ENCODE results near the gene VPS4A. TPM values are rescaled to one million over a fixed set of nuclear protein-coding genes. Genes with fewer than 3 reads are reported as not detected.

Gene VPS4A
- total and polyA plus RNA-seq, 2 of the 8 experiments (the other 6 are each of a cell fraction or from before 2014, with no cell fraction given), result 14.1 to 24.1 TPM

- no peak for TF ChIP-seq ATF3 (IDR thresholded peaks at IDR 0.05; ENCODE audit: insufficient read depth, low read depth, low read length)
- TF ChIP-seq FOSL1 (IDR thresholded peaks at IDR 0.05; ENCODE audit: insufficient read depth, low read depth, low read length), result no peak
- no peak; a peak in 1 of 3 replicates for TF ChIP-seq EP300 (IDR thresholded peaks at IDR 0.05; ENCODE audit: borderline replicate concordance in 1 of 2, low read depth in 2 of 2, low read length in 2 of 2)
- TF ChIP-seq RXRA (IDR thresholded peaks at IDR 0.05; ENCODE audit: insufficient read depth, low read depth, low read length), result no peak
- no peak for TF ChIP-seq SUZ12 (IDR thresholded peaks at IDR 0.05; ENCODE audit: low read length)
- TF ChIP-seq SIX5 (IDR thresholded peaks at IDR 0.05; ENCODE audit: low read depth, low read length), result no peak
- no peak for TF ChIP-seq TCF12 (IDR thresholded peaks at IDR 0.05; ENCODE audit: low read depth, low read length)
- TF ChIP-seq CHD2 (IDR thresholded peaks at IDR 0.05; ENCODE audit: low read length), result no peak
- peak; percentile 57; the same call in 1 of the 2 replicates for TF ChIP-seq CREB1 (IDR thresholded peaks at IDR 0.05)
- no peak for TF ChIP-seq HDAC6 (IDR thresholded peaks at IDR 0.05; ENCODE audit: low read depth, low read length)
- no peak for TF ChIP-seq RNF2 (IDR thresholded peaks at IDR 0.05; ENCODE audit: borderline replicate concordance, low read depth, low read length, missing control alignments, poor library complexity, severe bottlenecking)
- no peak for TF ChIP-seq POU5F1 (IDR thresholded peaks at IDR 0.05; ENCODE audit: low read depth, low read length)
- TF ChIP-seq KDM1A (IDR thresholded peaks at IDR 0.05; ENCODE audit: borderline replicate concordance, low read length), result no peak
- TF ChIP-seq POLR2AphosphoS5 (IDR thresholded peaks at IDR 0.05; ENCODE audit: low read depth, low read length), result peak; percentile 64
- no peak for TF ChIP-seq TEAD4 (IDR thresholded peaks at IDR 0.05; ENCODE audit: low read depth, low read length)
- peak in 1 of 2 experiments; percentile 64; a peak in 1 of 3 replicates for TF ChIP-seq POLR2A (IDR thresholded peaks at IDR 0.05; ENCODE audit: control extremely low read depth in 1 of 2, low read depth in 2 of 2, low read length in 2 of 2)
- no peak for TF ChIP-seq GTF2F1 (IDR thresholded peaks at IDR 0.05; ENCODE audit: borderline replicate concordance, low read depth, low read length)
- TF ChIP-seq EGR1 (IDR thresholded peaks at IDR 0.05; ENCODE audit: borderline replicate concordance, low read depth, low read length), result peak; percentile 65; the same call in 1 of the 2 replicates
- TF ChIP-seq SAP30 (IDR thresholded peaks at IDR 0.05; ENCODE audit: insufficient read depth, insufficient replicate concordance, low read length), result no peak
- TF ChIP-seq JUND (IDR thresholded peaks at IDR 0.05; ENCODE audit: low read length), result 0 out of 2 replicates have a peak, but pooled peaks have one; percentile 9
- TF ChIP-seq NANOG (IDR thresholded peaks at IDR 0.05; ENCODE audit: insufficient read depth, low read depth, low read length, poor library complexity, severe bottlenecking), result no peak
- 0 out of 2 replicates have a peak, but pooled peaks have one; percentile 3 for TF ChIP-seq YY1 (IDR thresholded peaks at IDR 0.05; ENCODE audit: low read depth, low read length)
Measured at GRCh38 chr16:69310653-69311532, at the start of gene VPS4A (continued).

Data from H1 (cell line).